Activated CD8-positive, alpha-beta memory T cell treated with anti-CD3 and anti-CD28 coated beads, Interleukin-2, amount 10 ng/mL, durations not matched to agents 7 days and 5 days (primary cell): ENCODE data around the gene SHROOM3. TPM values are rescaled to one million over a fixed set of nuclear protein-coding genes. Genes with fewer than 3 reads are reported as not detected.

Source experiments
- ATAC-seq: fragments of 150-1000 bp; cut with Tn5 transposase; one replicate; pipeline ENCODE4 v1.10.0; 2021; ENCODE audit warnings: moderate library complexity
- CTCF ChIA-PET: fragments of 350-600 bp; sonication (Branson Sonifier 250); formaldehyde crosslinking; loops from one replicate; lab custom pipeline; 2021; ENCODE audit warnings: antibody characterized with exemption; lab: Charles Lee
- DNase-seq: peaks from one replicate; pipeline ENCODE4 v3.0.0-alpha.2; 2020
- H3K27ac Mint-ChIP-seq: one replicate; pipeline ENCODE4 v1.8.0; 2021; ENCODE audit warnings: mild to moderate bottlenecking, mixed read lengths
- H3K27me3 Mint-ChIP-seq: one replicate; pipeline ENCODE4 v1.8.0; 2021; ENCODE audit warnings: mixed read lengths
- H3K36me3 Mint-ChIP-seq: one replicate; pipeline ENCODE4 v1.8.0; 2021; ENCODE audit warnings: mild to moderate bottlenecking, mixed read lengths
- H3K4me1 Mint-ChIP-seq: one replicate; pipeline ENCODE4 v1.8.0; 2021; ENCODE audit warnings: mixed read lengths
- H3K4me3 Mint-ChIP-seq: one replicate; pipeline ENCODE4 v1.8.0; 2021; ENCODE audit warnings: mild to moderate bottlenecking, moderate library complexity, mixed read lengths
- H3K9me3 Mint-ChIP-seq: one replicate; pipeline ENCODE4 v1.8.0; 2022; ENCODE audit warnings: low read depth, mixed read lengths
- total RNA-seq, 2 experiments: library from RNA; stranded (reverse); gene quantifications; one replicate each; pipeline ENCODE4 v1.2.3, GENCODE V29; 2021

SHROOM3 gene
- total RNA-seq, 2 experiments from 2014 or later: 0.09 TPM; not detected in 1

GRCh38 chr4:76488888-76489685, 54.1 kb downstream of the SHROOM3 start:
- Mint-ChIP-seq H3K4me1 (no peaks in the 10 kb centered on the region), H3K36me3 (no peaks in the 10 kb centered on the region), H3K27ac (no peak overlapping the region), H3K9me3 (no peaks in the 10 kb centered on the region), H3K4me3 (no peak overlapping the region), H3K27me3 (peaks cover 19% of the 10 kb centered on the region)
- ATAC-seq (no peak), DNase-seq (no peak)
- CTCF ChIA-PET: no interaction called here

GRCh38 chr4:76489686-76490161, 54.7 kb downstream of the SHROOM3 start:
- H3K4me3 Mint-ChIP-seq: no peak overlapping the region
- CTCF ChIA-PET: no interaction called here
- DNase-seq (no peak), ATAC-seq (no peak)
- H3K9me3 Mint-ChIP-seq: no peaks in the 10 kb centered on the region
- no peak overlapping the region for H3K27ac Mint-ChIP-seq
- no peaks in the 10 kb centered on the region for H3K4me1 Mint-ChIP-seq
- H3K36me3 Mint-ChIP-seq: no peaks in the 10 kb centered on the region
- H3K27me3 Mint-ChIP-seq: peaks cover 25% of the 10 kb centered on the region

GRCh38 chr4:76492055-76492454, 57.0 kb downstream of the SHROOM3 start:
- peaks cover 31% of the 10 kb centered on the region for H3K27me3 Mint-ChIP-seq
- H3K27ac Mint-ChIP-seq: no peak overlapping the region
- DNase-seq: no peak
- no peaks in the 10 kb centered on the region for H3K4me1 Mint-ChIP-seq
- no peak for ATAC-seq
- CTCF ChIA-PET: interaction anchor here (1.4 kb wide), 1 partner anchor 12 kb away, joined by 7 read pairs; no protein-coding TSS in a partner anchor
- no peaks in the 10 kb centered on the region for H3K36me3 Mint-ChIP-seq
- H3K4me3 Mint-ChIP-seq: no peak overlapping the region
- H3K9me3 Mint-ChIP-seq: no peaks in the 10 kb centered on the region

- DNase-seq (no peak), ATAC-seq (no peak)
- H3K4me3 Mint-ChIP-seq: no peak overlapping the region
- H3K27me3 Mint-ChIP-seq: peaks cover 27% of the 10 kb centered on the region
- no peaks in the 10 kb centered on the region for H3K36me3 Mint-ChIP-seq
- H3K4me1 Mint-ChIP-seq: no peaks in the 10 kb centered on the region
- CTCF ChIA-PET: interaction anchor here (1.7 kb wide), 1 partner anchor 10 kb away, joined by 5 read pairs; no protein-coding TSS in a partner anchor
- no peaks in the 10 kb centered on the region for H3K9me3 Mint-ChIP-seq
- H3K27ac Mint-ChIP-seq: no peak overlapping the region
Measured at GRCh38 chr4:76494243-76494642, 59.2 kb downstream of the SHROOM3 start.

GRCh38 chr4:76494871-76495590, 60.0 kb downstream of the SHROOM3 start:
- DNase-seq (no peak), ATAC-seq (no peak)
- CTCF ChIA-PET: interaction anchor here (1.7 kb wide), 1 partner anchor 10 kb away, joined by 5 read pairs; no protein-coding TSS in a partner anchor
- H3K36me3 Mint-ChIP-seq: no peaks in the 10 kb centered on the region
- no peaks in the 10 kb centered on the region for H3K4me1 Mint-ChIP-seq
- H3K27me3 Mint-ChIP-seq: peaks cover 26% of the 10 kb centered on the region
- no peak overlapping the region for H3K4me3 Mint-ChIP-seq
- H3K27ac Mint-ChIP-seq: no peak overlapping the region
- H3K9me3 Mint-ChIP-seq: no peaks in the 10 kb centered on the region

- H3K36me3 Mint-ChIP-seq: no peaks in the 10 kb centered on the region
- no peak overlapping the region for H3K27ac Mint-ChIP-seq
- no peaks in the 10 kb centered on the region for H3K9me3 Mint-ChIP-seq
- no peaks in the 10 kb centered on the region for H3K4me1 Mint-ChIP-seq
- ATAC-seq (no peak), DNase-seq (no peak)
- peaks cover 35% of the 10 kb centered on the region for H3K27me3 Mint-ChIP-seq
- H3K4me3 Mint-ChIP-seq: no peak overlapping the region
- CTCF ChIA-PET: interaction anchor here (1.1 kb wide), 1 partner anchor 68 kb away, joined by 3 read pairs; no protein-coding TSS in a partner anchor
Measured at GRCh38 chr4:76498550-76498949, 63.5 kb downstream of the SHROOM3 start.

- no peak overlapping the region for H3K27ac Mint-ChIP-seq
- CTCF ChIA-PET: no interaction called here
- no peak overlapping the region for H3K4me3 Mint-ChIP-seq
- DNase-seq (no peak), ATAC-seq (no peak)
- no peaks in the 10 kb centered on the region for H3K4me1 Mint-ChIP-seq
- no peaks in the 10 kb centered on the region for H3K36me3 Mint-ChIP-seq
- no peaks in the 10 kb centered on the region for H3K9me3 Mint-ChIP-seq
- H3K27me3 Mint-ChIP-seq: peaks cover 30% of the 10 kb centered on the region
Measured at GRCh38 chr4:76499461-76499860, 64.4 kb downstream of the SHROOM3 start.

- Mint-ChIP-seq H3K27ac (no peak overlapping the region), H3K4me3 (no peak overlapping the region), H3K27me3 (peaks cover 24% of the 10 kb centered on the region), H3K4me1 (no peaks in the 10 kb centered on the region), H3K9me3 (no peaks in the 10 kb centered on the region), H3K36me3 (no peaks in the 10 kb centered on the region)
- DNase-seq: no peak
- ATAC-seq: no peak
- CTCF ChIA-PET: interaction anchor here (0.6 kb wide), 1 partner anchor 618 kb away, joined by 3 read pairs; no protein-coding TSS in a partner anchor
Measured at GRCh38 chr4:76502886-76503285, 67.9 kb downstream of the SHROOM3 start.

GRCh38 chr4:76504613-76505465, 69.8 kb downstream of the SHROOM3 start:
- H3K27me3 Mint-ChIP-seq: peaks cover 25% of the 10 kb centered on the region
- no peaks in the 10 kb centered on the region for H3K4me1 Mint-ChIP-seq
- DNase-seq (no peak), ATAC-seq (no peak)
- H3K27ac Mint-ChIP-seq: no peak overlapping the region
- H3K36me3 Mint-ChIP-seq: no peaks in the 10 kb centered on the region
- CTCF ChIA-PET: interaction anchor here (0.8 to 1.8 kb wide), 15 partner anchors 10 to 693 kb away, joined by 3 to 16 read pairs (median 4); no protein-coding TSS in a partner anchor
- H3K4me3 Mint-ChIP-seq: no peak overlapping the region
- no peaks in the 10 kb centered on the region for H3K9me3 Mint-ChIP-seq

GRCh38 chr4:76511947-76512346, 76.9 kb downstream of the SHROOM3 start:
- Mint-ChIP-seq H3K9me3 (no peaks in the 10 kb centered on the region), H3K4me1 (no peaks in the 10 kb centered on the region), H3K27me3 (peaks cover 16% of the 10 kb centered on the region), H3K4me3 (no peak overlapping the region), H3K27ac (no peak overlapping the region), H3K36me3 (no peaks in the 10 kb centered on the region)
- DNase-seq (no peak), ATAC-seq (no peak)
- CTCF ChIA-PET: no interaction called here

- H3K4me1 Mint-ChIP-seq: no peaks in the 10 kb centered on the region
- H3K27me3 Mint-ChIP-seq: peaks cover 16% of the 10 kb centered on the region
- H3K27ac Mint-ChIP-seq: no peak overlapping the region
- H3K9me3 Mint-ChIP-seq: no peaks in the 10 kb centered on the region
- H3K36me3 Mint-ChIP-seq: no peaks in the 10 kb centered on the region
- ATAC-seq (no peak), DNase-seq (no peak)
- H3K4me3 Mint-ChIP-seq: no peak overlapping the region
- CTCF ChIA-PET: no interaction called here
Measured at GRCh38 chr4:76513482-76513881, 78.5 kb downstream of the SHROOM3 start.

GRCh38 chr4:76514087-76514486, 79.1 kb downstream of the SHROOM3 start:
- DNase-seq: no peak
- no peaks in the 10 kb centered on the region for H3K36me3 Mint-ChIP-seq
- CTCF ChIA-PET: no interaction called here
- H3K4me3 Mint-ChIP-seq: no peak overlapping the region
- H3K9me3 Mint-ChIP-seq: no peaks in the 10 kb centered on the region
- no peak for ATAC-seq
- H3K27me3 Mint-ChIP-seq: peaks cover 16% of the 10 kb centered on the region
- H3K4me1 Mint-ChIP-seq: no peaks in the 10 kb centered on the region
- no peak overlapping the region for H3K27ac Mint-ChIP-seq
